GM19193 (cell line): Measurements from ENCODE around the gene PTAFR.
A peak's percentile ranks its signal among the peaks of the same experiment; 100 is the strongest.

ENCODE experiments used
- POLR2A ChIP-seq: IDR thresholded peaks from 4 replicates; pipeline ENCODE4 v1.6.1; 2011; ENCODE audit not compliant: insufficient read depth, insufficient read length; ENCODE audit errors: extremely low read depth

Gene PTAFR

GRCh38 chr1:28176492-28177470, at the start of gene PTAFR:
PTAFR (minus strand) TSS chr1:28176690; CDS start chr1:28151021, 25,669 bp downstream.
- TF ChIP-seq POLR2A: peak; percentile 47

DNA sequence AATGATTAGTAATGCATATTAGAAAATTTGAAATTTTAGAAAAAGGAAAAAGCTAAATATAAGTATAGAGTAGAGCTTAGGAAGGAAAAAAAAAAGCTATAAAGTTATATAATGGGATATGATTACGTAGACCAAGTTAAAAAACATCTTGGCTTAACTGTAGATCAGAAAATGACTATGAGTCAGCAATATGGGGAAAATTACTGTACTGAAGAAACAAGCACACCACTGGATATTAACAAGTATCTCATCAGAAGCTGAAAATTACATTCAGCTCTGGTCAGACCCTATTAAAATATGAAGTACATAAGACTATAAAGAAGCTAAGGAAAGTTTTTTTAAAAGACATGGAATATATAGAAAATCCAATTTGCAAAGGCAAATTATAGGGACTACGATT, 36.8 kb upstream of the PTAFR start:
- no peak for TF ChIP-seq POLR2A

GRCh38 chr1:28209700-28210099, 33.2 kb upstream of the PTAFR start:
- TF ChIP-seq POLR2A: no peak

DNA sequence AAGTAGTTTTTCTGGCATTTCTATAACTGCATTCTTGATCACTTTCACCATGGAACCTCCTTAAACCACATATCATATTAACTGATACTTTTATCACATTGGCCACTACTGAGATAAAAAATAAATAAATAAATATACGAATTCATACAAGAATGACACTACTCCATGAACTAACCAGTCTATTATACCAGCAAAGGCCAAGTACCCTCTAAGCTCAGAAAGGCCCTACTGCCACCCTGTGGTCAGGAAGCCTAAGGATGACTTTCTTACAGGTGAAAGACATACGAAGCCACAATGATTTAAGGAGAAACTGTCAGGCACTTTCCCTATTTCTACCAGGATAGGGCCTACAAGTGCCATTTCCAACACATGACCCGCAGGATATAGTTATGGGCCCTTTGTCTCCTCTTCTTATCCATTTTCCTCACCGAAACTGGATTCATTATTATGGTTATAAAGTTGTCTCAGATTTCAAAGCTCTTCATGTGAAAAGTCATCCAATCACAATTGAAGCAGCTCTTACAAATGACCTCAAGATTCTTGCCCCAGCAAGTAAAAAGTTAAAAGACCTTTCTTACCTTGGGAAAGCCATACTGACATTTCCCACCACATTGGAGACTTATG, 32.4 kb upstream of the PTAFR start:
- no peak for TF ChIP-seq POLR2A

GRCh38 chr1:28205243-28205642, 28.8 kb upstream of the PTAFR start:
- no peak for TF ChIP-seq POLR2A

DNA sequence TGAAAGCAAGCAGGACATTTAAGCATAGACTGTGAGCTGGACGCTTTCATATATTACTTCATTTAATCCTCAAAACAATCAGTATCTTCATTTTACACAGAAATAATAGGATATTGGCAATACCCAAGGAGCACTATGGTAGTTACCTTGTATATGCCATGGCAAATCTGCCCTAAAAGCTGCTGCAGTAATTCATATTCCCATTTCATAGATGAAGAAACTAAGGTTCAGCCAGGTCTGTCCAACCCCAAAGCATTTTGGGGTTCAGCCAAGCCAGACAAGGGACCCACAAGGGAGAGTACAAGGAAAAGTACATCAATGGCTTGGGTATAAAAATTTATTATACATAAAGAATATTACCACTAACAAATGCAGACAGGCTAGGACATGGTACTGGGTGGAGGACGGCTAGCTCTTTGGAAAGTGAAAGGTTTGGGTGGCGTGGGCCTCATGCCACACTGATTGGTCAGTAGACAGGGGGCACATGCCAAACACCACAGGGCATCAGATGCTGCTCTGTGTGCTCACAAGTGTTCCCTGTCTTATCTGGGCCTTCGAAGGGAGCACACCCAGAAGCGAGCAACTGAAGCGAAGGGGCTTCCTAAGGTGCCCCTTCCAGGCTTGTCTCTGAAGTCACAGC, 23.9 kb upstream of the PTAFR start:
- no peak for TF ChIP-seq POLR2A

GRCh38 chr1:28199328-28200233, 23.1 kb upstream of the PTAFR start:
- no peak for TF ChIP-seq POLR2A

GRCh38 chr1:28197682-28198415, 21.4 kb upstream of the PTAFR start:
- TF ChIP-seq POLR2A: no peak

DNA sequence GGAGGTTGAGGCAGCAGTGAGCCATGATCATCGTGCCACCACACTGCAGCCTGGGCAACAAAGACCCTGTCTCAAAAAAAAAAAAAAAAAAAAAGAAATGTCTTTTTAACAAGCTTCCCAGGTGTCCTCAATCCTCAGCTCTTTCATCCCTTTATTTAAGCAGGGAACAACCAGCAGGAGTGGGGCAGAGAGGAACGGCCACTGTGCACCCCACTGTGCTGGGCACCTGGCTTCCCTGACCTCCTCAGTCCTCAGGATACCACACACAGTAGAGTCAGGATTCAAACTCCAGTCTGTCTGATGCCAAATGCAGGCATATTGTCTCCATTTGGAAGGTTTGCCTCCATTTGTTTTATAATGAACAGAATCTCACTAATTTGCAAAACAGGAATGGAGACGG, 19.8 kb upstream of the PTAFR start:
- TF ChIP-seq POLR2A: no peak

DNA sequence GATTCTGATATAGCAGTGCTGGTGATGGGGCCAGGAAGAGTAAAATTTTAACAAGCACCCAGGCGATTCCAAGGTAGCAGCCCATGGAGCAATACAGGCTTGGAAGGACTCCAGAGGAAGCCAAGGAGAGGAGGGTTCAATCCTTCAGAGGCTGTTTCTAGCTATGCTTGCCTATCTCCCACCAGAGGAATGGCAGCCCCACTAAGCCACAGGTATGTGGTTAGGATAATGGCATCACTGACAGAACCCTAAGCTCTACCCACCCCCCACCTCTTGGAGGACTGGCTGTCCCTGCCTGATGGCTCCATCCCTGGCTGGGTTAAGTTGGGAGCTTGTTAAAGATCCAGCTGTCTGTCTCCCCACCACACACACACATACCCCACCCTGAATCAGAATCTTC, 19.3 kb upstream of the PTAFR start:
- TF ChIP-seq POLR2A: no peak

- no peak for TF ChIP-seq POLR2A
Measured at GRCh38 chr1:28194326-28195035, 18.0 kb upstream of the PTAFR start.

GRCh38 chr1:28193701-28194161, 17.2 kb upstream of the PTAFR start:
- TF ChIP-seq POLR2A: no peak

- no peak for TF ChIP-seq POLR2A
Measured at GRCh38 chr1:28190996-28191645, 14.6 kb upstream of the PTAFR start.
